GM19463 (cell line): Measurements from ENCODE around the gene ABCC4.
"Not testable (repeated sequence)": the region's sequence is repeated elsewhere in the genome, so short reads cannot be mapped to it uniquely, and the experiment has no call there.

Source experiments
- ATAC-seq: cut with Tn5 transposase; IDR thresholded peaks from one replicate; pipeline ENCODE4 v1.9.1; 2021; ENCODE audit warnings: mild to moderate bottlenecking, moderate library complexity; ENCODE audit not compliant: unreplicated experiment

Gene ABCC4

DNA sequence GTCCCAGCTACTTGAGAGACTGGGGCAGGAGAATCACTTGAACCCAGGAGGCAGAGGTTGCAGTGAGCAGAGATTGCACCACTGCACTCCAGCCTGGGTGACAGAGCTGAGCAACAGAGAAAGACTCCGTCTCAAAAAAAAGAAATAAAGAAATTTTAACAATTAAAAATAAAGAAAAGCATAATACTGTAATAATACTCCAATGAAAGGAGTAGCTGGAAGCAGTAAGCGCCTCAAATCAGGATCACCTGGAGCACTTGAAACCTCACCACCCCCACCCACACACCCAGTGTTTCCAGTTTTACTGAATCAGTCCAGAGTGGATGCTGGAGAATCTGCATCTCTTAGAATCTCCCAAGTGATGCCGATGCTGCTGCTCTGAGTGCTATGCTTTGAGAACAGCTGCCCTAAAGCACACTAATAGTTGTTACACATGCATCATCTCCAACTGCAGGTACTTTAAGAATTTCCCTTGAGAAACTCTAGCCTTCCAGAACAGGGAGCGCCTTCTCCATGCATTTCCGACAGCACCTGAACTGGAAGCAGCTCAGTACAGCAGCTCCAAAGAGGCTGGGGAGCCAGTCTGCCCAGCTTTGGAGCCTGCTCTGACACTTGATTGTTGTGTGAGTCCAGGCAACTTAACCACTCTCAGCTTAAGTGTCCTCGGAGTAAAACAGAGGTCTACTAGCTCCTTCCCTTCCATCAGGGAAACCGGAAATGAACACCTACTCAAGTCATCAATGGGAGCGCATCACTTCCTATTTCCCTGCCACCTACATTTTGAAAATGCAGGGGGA, 2.9 kb downstream of the ABCC4 start:
- no peak for ATAC-seq

DNA sequence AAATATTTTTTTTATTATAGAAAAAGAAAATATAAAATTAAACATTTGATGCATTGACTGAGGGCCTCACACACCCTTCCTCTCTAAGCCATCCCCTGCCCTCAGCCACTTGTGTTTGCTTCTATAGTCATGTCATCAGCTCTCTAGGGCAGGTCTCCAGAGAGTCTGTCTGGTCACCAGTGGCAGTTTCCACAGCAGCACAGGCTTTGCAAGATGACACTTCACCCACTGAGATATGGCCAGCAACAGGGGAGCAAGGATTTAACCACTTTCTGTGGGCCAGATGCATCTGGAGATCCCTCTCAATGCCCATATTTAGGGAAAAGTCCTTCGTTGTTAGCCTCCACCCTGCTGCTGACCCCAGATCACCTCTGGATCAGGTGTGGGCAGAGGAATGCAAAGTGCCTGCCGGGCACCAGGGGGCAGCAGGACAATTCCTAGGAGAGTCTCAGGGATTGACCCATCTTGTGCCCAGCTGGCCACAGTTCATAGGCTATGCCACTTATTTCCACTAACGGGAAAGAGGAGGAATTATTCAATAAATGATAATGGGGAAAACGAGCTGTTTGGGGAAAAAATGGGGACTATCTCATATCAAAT, 4.8 kb downstream of the ABCC4 start:
- no peak for ATAC-seq

DNA sequence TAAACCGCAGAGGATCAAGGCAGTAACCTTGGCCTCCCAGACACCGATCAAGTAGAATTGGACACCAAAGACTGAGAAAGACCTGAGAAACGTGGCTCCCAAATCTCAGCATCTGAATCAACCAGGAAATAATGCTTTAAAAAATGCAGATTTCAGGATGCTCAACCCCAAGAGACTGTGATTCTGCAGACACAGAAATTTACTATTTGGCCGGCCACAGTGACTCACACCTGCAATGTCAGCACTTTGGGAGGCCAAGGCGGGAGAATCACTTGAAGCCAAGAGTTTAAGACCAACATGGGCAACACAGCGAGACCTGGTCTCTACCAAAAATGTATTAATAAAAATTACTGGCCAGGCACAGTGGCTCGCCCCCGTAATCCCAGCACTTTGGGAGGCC, 6.2 kb downstream of the ABCC4 start:
- ATAC-seq, result no peak

DNA sequence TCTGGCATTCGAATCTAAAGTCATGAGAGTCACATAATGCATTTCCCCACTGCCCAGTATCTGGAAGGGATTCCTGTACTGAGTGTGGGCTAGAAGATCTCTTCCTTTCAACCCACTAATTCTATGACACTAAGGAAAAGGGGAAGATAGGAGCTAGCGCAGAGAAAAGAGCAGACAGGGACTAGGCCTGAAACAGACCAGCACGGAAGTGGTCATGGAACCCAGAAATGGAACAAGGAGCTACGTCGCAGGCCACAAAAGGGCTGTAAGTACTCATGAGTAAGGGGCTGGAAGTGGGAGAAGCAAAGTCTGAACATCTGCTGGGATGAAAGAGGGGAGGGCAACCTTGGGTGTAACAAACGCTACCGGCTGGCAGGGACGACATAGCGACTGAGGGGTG, 8.6 kb downstream of the ABCC4 start:
- ATAC-seq, result no peak

GRCh38 chr13:95289901-95290300, 11.3 kb downstream of the ABCC4 start:
- ATAC-seq, result not testable (repeated sequence)

GRCh38 chr13:95289020-95289444, 12.2 kb downstream of the ABCC4 start:
- no peak for ATAC-seq

DNA sequence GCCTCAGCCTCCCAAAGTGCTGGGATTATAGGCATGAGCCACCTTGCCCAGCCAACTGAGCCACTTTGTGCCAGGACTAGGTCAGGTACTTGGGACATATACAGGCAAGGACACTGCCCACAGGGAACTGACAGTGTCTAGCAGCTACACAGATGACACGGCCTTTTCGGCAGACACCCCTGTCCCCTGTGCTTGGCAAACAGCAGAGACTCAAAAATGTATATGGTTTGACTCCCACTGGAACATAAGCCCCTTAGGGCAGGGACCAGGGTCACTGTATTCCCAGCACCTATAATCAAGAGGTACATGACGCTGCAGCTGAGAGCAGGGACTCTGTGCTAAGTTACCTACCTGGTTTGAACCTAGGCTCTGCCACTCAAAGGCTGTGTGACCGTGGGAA, 16.8 kb downstream of the ABCC4 start:
- ATAC-seq, result no peak

GRCh38 chr13:95279016-95279415, 22.2 kb downstream of the ABCC4 start:
- no peak for ATAC-seq

- no peak for ATAC-seq
Measured at GRCh38 chr13:95276037-95276505, 25.2 kb downstream of the ABCC4 start.

DNA sequence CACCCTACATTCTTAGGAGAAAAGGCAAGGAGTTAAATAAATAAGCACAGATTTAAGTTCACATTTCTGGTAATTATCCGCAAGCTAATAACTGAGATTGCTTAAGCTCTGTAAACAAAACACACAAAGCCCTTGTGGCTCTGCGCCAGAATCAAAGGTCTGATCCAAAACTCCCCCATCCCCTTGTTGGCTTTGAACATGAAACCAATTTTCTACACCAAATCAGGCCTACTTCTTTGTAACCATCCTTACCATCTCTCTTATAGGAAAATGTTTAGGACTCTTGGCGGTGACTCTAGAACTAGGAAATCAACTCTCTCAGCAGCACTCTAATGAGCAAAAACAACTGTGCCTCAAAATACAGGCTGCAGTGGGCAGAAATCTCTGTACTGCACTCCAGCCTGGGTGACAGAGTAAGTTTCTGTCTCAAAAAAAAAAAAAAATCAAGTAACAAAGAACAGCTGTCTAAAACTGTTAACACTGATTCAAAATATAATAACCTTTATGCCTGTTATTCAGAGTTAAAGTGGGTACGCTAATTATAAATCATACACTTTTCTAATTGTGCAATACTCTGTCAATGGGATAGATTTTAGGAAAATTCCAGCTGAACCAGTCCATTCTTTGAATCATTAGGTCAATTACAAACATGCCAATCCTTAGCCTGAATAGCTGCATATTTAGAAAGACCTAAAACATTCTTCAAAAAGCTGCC, 25.8 kb downstream of the ABCC4 start:
- no peak for ATAC-seq

GRCh38 chr13:95273592-95274132, 27.6 kb downstream of the ABCC4 start:
- ATAC-seq, result not testable (repeated sequence)

GRCh38 chr13:95272076-95272475, 29.2 kb downstream of the ABCC4 start:
- ATAC-seq, result not testable (repeated sequence)

- no peak for ATAC-seq
Measured at GRCh38 chr13:95269756-95270155, 31.5 kb downstream of the ABCC4 start.

- ATAC-seq, result not testable (repeated sequence)
Measured at GRCh38 chr13:95268343-95269065, 32.7 kb downstream of the ABCC4 start.

DNA sequence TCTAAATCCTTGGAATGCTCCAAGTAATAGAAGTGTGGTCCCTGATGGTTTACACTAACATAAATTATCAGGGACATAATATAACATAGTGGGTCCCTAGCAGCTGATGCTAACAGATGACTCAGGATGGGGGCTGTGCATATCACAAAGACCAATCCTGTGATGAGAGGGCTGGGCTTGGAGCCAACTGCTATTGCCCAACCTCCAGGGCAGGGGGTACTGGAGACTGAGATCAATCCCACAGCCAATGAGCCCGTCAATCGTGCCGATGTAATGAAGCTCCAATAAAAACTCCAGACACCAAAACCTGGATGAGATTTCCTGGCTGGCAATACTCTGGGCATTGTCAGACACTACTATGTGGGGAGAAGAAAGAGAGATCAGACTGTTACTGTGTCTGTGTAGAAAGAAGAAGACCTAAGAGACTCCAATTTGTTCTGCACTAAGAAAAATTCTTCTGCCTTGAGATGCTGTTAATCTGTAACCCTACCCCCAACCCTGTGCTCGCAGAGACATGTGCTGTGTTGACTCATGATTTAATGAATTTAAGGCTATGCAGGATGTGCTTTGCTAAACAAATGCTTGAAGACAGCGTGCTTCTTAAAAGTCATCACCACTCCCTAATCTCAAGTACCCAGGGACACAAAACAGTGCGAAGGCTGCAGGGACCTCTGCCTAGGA, 33.4 kb downstream of the ABCC4 start:
- no peak for ATAC-seq

DNA sequence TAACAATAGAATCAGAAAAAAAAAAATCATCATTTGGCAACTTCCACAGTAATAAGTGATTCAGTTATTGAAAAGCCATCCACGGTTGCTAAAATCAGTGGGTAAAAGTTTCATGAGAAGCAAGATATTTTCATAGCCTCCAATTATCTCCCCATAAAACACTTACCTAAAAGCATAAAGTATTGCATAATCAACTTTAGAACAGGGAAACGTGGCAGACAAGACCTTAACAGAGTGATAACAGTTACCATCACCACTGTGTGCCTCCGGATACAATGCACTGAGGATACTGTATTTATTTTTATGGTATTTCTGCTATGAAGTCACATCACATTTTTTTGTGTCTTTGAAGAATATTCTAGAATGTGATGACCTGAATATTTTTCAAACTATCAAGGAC, 37.0 kb downstream of the ABCC4 start:
- ATAC-seq, result no peak

DNA sequence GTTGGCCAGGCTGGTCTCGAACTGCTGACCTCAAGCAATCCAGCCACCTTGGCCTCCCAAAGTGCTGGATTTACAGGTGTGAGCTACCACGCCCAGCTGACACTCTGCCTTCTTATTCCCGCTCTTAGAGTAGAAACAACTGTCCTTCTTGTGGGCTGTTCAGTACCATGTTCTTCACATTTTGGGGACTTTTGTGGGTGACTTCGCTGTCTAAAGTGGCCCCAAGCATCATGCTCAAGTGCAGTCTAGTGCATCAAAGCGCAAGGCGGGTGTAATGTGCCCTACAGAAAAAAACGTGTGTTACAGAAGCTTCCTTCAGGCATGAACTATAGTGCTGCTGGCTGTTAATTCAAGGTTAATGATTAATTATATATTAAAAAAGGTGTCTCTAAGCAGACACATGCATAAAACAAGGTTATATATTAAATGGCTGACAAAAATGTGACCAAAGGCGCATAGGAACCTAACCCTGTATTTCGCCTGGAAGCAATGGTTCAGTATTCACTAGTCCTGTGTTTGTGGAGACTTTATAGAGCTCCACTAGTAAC, 38.3 kb downstream of the ABCC4 start:
- ATAC-seq, result no peak

DNA sequence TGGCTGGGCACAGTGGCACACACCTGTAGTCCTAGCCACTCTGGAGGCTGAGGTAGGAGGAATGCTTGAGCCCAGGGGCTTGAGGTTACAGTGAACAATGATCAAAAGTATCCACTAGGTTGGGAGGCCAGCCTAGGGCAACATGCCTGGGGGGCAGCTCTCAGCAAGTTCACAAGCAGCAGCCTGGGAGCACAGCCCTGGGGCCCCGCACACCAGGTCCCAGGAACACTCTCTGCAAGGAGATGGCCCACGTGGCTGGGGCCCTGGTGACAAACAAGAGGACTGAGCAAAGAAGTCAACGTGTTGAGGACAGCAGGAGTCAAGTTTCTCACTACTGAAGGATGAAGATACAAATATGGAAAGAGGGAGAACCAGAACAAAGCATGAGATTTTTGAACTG, 39.3 kb downstream of the ABCC4 start:
- no peak for ATAC-seq

GRCh38 chr13:95260031-95260525, 41.2 kb downstream of the ABCC4 start:
- ATAC-seq, result peak; percentile 33
